Measurements from ENCODE around the gene GGA1. TPM values are rescaled to one million over a fixed set of nuclear protein-coding genes. Genes with fewer than 3 reads are reported as not detected.

Gene GGA1
- total and polyA plus RNA-seq, 2 of the 4 experiments (the other 2 are of a cell fraction), result 17.2 to 48.5 TPM

- no peak overlapping the region for H3K4me2 ChIP-seq (ENCODE audit: low read depth, low read length)
- dilution Hi-C loops (cut with HindIII; ENCODE audit: low sequenced_read_pairs, unreplicated experiment), result no loop called here
These were observed 38.0 kb upstream of the GGA1 start for GRCh38 chr22:37570661-37570976.

More at GRCh38 chr22:37570661-37570976, 38.0 kb upstream of the GGA1 start:
- H2BK120ac ChIP-seq (ENCODE audit: low read depth, low read length), result no peak overlapping the region
- no peak overlapping the region for H2BK15ac ChIP-seq (ENCODE audit: low read depth, low read length)
- H3K56ac ChIP-seq (ENCODE audit: extremely low read depth, insufficient read depth, low read length), result no peak overlapping the region
- peaks cover 8% of the 10 kb centered on the region for H3K4me1 ChIP-seq (ENCODE audit: control insufficient read depth, insufficient read depth, low read length)
- 0 out of 2 replicates have a peak, but pooled peaks cover 6% of the 10 kb centered on the region for H3K9me1 ChIP-seq (ENCODE audit: insufficient read depth, low read length)
- in situ Hi-C loops (cut with MboI; ENCODE audit: low sequenced_read_pairs) (no loop called here), intact Hi-C loops (cut with micrococcal nuclease) (no loop called here)
- DNase-seq (no peak), ATAC-seq (ENCODE audit: low read depth) (no peak)
- no peak overlapping the region for H3K14ac ChIP-seq (replicated peaks; ENCODE audit: low read depth, low read length)
- ChIA-PET CTCF (interaction anchor here (1.0 to 1.2 kb wide), 3 partner anchors 22 to 36 kb away, joined by 3 to 5 read pairs (median 3); no protein-coding TSS in a partner anchor), POLR2A (ENCODE audit: unreplicated experiment) (no interaction called here)
- H4K91ac ChIP-seq (ENCODE audit: insufficient read depth, low read depth, low read length), result no peak overlapping the region
- no peak overlapping the region for H3K9ac ChIP-seq (ENCODE audit: low read depth, low read length)
- H4K8ac ChIP-seq (ENCODE audit: low read depth in 2 of 2, low read length in 2 of 2), result no peak overlapping the region
- no peak overlapping the region for H2AK9ac ChIP-seq (replicated peaks; ENCODE audit: low read depth, low read length, poor library complexity)
- no peaks in the 10 kb centered on the region for H3K9me3 ChIP-seq (ENCODE audit: control insufficient read depth, insufficient read depth, low read length)
- no peak overlapping the region for H4K5ac ChIP-seq (ENCODE audit: low read depth, low read length)
- H3K36me3 ChIP-seq (ENCODE audit: control insufficient read depth, insufficient read depth, low read length), result peaks cover 43% of the 10 kb centered on the region
- no peaks in the 10 kb centered on the region for H3K27me3 ChIP-seq (ENCODE audit: control insufficient read depth, insufficient read depth, low read length)
- peaks cover 28 to 65% of the 10 kb centered on the region in 2 experiments; a peak in 3 of 4 replicates for H3K79me1 ChIP-seq (ENCODE audit: low read depth in 1 of 2, low read length in 2 of 2)
- no peak overlapping the region for H3K18ac ChIP-seq (ENCODE audit: low read depth, low read length)
- H2BK20ac ChIP-seq (ENCODE audit: low read depth, low read length), result no peak overlapping the region
- no peak for TF ChIP-seq MXI1 (IDR thresholded peaks at IDR 0.05; ENCODE audit: borderline replicate concordance, low read depth, low read length)
- no peak for TF ChIP-seq CTCF (conservative IDR thresholded peaks at IDR 0.05; ENCODE audit: low read depth, low read length)
- no peak for TF ChIP-seq MAZ (IDR thresholded peaks at IDR 0.05; ENCODE audit: borderline replicate concordance, low read depth, low read length)
- TF ChIP-seq CEBPB (IDR thresholded peaks at IDR 0.05; ENCODE audit: low read depth, low read length), result no peak
- no peak overlapping the region for H3K4me3 ChIP-seq (ENCODE audit: insufficient read depth, low read depth, low read length)
- no peak overlapping the region for H2AK5ac ChIP-seq (ENCODE audit: low read depth, low read length)
- no peak overlapping the region for H2AFZ ChIP-seq (replicated peaks; ENCODE audit: low read length, poor library complexity)
- WGBS, 2 experiments (ENCODE audit: extremely low coverage in 2 of 2, insufficient read length in 1 of 2), result 92% methylated on average over 2 of the region's 4 CpGs; no CpG with 5 or more reads in 1 of the 2 experiments
- no peak overlapping the region for H3K23ac ChIP-seq (ENCODE audit: low read depth, low read length)
- H2BK5ac ChIP-seq (ENCODE audit: low read depth, low read length, poor library complexity, severe bottlenecking), result no peak overlapping the region
- peaks cover 65% of the 10 kb centered on the region for H4K20me1 ChIP-seq (ENCODE audit: insufficient read depth, low read length)
- no peak overlapping the region for H3K4ac ChIP-seq (ENCODE audit: low read depth, low read length)
- no peak overlapping the region for H3K27ac ChIP-seq (ENCODE audit: insufficient read depth, low read length)
- no TSS peak for BruUV-seq (replicated peaks)

Data from IMR-90 (cell line).